D721Med (cell line): ENCODE results near the gene HSD17B8.

Experiments
- DNase-seq: peaks from one replicate; pipeline ENCODE4 v3.0.0; 2011; ENCODE audit warnings: low spot score; ENCODE audit not compliant: insufficient read length
- FAIRE-seq: peaks from 2 replicates; lab custom pipeline; 2011; peaks lifted over from hg19 to GRCh38; lab: Jason Lieb, UNC
- TF ChIP-seq, protein P1 (sequence below): IDR thresholded peaks from 2 replicates; pipeline ENCODE4 v1.5.1; 2012; ENCODE audit warnings: mild to moderate bottlenecking, control low read depth; ENCODE audit not compliant: insufficient read depth; ENCODE audit errors: missing control alignments

HSD17B8 gene

GRCh38 chr6:33163540-33163939 is 40.9 kb upstream of the HSD17B8 start:
- TF ChIP-seq, protein P1, sequence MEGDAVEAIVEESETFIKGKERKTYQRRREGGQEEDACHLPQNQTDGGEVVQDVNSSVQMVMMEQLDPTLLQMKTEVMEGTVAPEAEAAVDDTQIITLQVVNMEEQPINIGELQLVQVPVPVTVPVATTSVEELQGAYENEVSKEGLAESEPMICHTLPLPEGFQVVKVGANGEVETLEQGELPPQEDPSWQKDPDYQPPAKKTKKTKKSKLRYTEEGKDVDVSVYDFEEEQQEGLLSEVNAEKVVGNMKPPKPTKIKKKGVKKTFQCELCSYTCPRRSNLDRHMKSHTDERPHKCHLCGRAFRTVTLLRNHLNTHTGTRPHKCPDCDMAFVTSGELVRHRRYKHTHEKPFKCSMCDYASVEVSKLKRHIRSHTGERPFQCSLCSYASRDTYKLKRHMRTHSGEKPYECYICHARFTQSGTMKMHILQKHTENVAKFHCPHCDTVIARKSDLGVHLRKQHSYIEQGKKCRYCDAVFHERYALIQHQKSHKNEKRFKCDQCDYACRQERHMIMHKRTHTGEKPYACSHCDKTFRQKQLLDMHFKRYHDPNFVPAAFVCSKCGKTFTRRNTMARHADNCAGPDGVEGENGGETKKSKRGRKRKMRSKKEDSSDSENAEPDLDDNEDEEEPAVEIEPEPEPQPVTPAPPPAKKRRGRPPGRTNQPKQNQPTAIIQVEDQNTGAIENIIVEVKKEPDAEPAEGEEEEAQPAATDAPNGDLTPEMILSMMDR: no peak
- no peak for FAIRE-seq

DNA sequence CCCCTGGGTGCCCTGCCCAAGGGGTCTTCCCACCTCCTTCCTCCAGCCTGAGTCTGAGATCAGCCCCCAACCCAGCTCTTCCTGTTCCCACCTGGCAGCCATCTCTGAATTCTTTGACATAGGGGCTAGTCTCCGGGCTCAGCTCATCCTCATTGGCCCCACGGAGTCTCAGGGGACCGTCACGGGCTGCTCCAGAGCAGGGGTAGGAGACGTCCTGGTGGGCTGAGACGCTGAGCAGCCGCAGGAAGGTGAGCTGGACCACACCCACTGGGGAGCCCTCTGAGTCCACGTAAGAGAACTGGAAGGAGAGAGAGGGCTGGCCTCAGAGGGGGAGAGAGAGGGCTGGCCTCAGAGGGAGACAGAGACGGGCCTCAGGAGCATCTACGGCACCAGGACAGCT is 40.3 kb upstream of the HSD17B8 start:
- DNase-seq (no peak), FAIRE-seq (no peak)
- TF ChIP-seq, protein P1: no peak

More at GRCh38 chr6:33163540-33163939, 40.9 kb upstream of the HSD17B8 start:
- no peak for DNase-seq

GRCh38 chr6:33164665-33165373 is 39.6 kb upstream of the HSD17B8 start:
- FAIRE-seq (no peak), DNase-seq (no peak)
- TF ChIP-seq, protein P1: no peak

- no peak for FAIRE-seq
- TF ChIP-seq, protein P1: no peak
- DNase-seq: no peak
Measured at GRCh38 chr6:33165581-33166258, 38.7 kb upstream of the HSD17B8 start.

GRCh38 chr6:33166363-33166762 is 38.1 kb upstream of the HSD17B8 start:
- DNase-seq: no peak
- TF ChIP-seq, protein P1: no peak
- FAIRE-seq: no peak

- DNase-seq (peak; percentile 16), FAIRE-seq (no peak)
- TF ChIP-seq, protein P1: no peak
Measured at GRCh38 chr6:33166811-33167210, 37.6 kb upstream of the HSD17B8 start.
